Measurements from ENCODE around the gene PPIF.

GRCh38 chr10:79384773-79385391 lies 37.6 kb downstream of the PPIF start:
- no peak for TF ChIP-seq EZH2 (IDR thresholded peaks at IDR 0.05)
- TF ChIP-seq, protein P1, sequence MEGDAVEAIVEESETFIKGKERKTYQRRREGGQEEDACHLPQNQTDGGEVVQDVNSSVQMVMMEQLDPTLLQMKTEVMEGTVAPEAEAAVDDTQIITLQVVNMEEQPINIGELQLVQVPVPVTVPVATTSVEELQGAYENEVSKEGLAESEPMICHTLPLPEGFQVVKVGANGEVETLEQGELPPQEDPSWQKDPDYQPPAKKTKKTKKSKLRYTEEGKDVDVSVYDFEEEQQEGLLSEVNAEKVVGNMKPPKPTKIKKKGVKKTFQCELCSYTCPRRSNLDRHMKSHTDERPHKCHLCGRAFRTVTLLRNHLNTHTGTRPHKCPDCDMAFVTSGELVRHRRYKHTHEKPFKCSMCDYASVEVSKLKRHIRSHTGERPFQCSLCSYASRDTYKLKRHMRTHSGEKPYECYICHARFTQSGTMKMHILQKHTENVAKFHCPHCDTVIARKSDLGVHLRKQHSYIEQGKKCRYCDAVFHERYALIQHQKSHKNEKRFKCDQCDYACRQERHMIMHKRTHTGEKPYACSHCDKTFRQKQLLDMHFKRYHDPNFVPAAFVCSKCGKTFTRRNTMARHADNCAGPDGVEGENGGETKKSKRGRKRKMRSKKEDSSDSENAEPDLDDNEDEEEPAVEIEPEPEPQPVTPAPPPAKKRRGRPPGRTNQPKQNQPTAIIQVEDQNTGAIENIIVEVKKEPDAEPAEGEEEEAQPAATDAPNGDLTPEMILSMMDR (IDR thresholded peaks at IDR 0.05): no peak

All from neural progenitor cell (in vitro differentiated cells).